GM15510 (cell line): ENCODE measurements around the gene RLBP1.

Experiments
- POLR2A ChIP-seq: IDR thresholded peaks from 3 replicates; pipeline ENCODE4 v1.6.1; 2011; ENCODE audit warnings: borderline replicate concordance; ENCODE audit not compliant: insufficient read length; ENCODE audit errors: extremely low read depth

The RLBP1 gene

DNA sequence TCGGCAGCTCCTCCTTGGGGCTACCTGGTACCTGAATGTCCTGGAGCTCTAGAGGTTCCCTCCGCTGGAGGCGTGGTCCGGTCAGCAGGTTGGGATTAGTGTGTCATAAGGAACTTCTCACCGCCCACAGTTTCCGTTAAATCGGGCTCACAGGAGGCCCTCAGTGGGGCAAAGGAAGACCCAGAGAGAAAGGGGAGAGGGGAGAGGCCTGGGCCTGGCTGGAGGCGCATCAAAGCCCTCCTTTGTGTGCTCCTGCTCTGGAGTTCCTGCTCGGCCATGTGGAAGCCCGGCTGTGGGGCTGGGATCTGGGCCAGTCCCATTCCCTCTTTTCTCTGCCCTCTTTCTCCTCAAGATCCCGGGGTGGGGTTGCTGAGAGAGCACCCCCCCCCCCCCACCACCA is at the start of gene RLBP1:
RLBP1 (minus strand) TSS at position 37 of the 400 bp plus-strand sequence. CDS start 2,604 bp downstream, outside the sequence.
- TF ChIP-seq POLR2A: no peak

GRCh38 chr15:89248584-89248983 is 27.2 kb upstream of the RLBP1 start:
- no peak for TF ChIP-seq POLR2A

- TF ChIP-seq POLR2A: no peak
Measured at GRCh38 chr15:89247446-89247845, 26.1 kb upstream of the RLBP1 start.

- TF ChIP-seq POLR2A: no peak
Measured at GRCh38 chr15:89244574-89244903, 23.2 kb upstream of the RLBP1 start.

GRCh38 chr15:89243691-89244573 is 22.6 kb upstream of the RLBP1 start, which contains the start of gene FANCI:
Gene FANCI (plus strand): TSS chr15:89243979. CDS start chr15:89247648, 3,669 bp downstream.
- peak; percentile 58 for TF ChIP-seq POLR2A

DNA sequence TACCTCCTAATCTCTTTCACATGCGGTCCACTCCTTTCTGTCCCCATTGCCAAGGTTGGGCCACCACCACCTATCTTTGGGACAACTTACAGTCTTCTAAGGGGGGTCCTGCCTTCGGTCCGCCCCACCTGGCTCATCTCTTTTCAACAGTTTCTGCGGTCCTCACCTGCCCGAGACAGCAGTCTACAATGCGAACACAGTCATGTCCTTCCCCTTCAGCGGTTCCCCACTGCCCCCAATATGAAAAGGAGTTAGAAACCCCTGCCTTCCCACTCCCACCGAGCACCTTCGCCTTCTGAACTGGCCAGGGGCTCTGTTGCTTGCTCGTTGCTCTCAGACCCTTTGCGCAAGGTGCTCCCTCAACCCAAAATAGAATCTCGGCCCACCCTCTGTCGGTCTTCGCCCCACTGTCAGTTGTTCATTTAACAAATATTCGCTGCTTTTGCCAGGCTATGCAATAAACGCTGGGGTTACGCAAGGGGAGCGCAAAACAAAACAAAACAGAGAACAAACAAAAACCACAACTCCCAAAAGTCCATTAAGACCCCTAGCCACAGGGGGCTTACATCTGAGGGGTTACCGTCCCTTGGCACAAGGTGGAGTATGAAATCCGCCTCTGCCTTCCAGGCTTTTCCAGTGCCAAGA is 21.8 kb upstream of the RLBP1 start:
- no peak for TF ChIP-seq POLR2A

GRCh38 chr15:89231832-89232231 is 10.5 kb upstream of the RLBP1 start:
- no peak for TF ChIP-seq POLR2A

- TF ChIP-seq POLR2A: no peak
Measured at GRCh38 chr15:89230277-89230676, 8.9 kb upstream of the RLBP1 start.

DNA sequence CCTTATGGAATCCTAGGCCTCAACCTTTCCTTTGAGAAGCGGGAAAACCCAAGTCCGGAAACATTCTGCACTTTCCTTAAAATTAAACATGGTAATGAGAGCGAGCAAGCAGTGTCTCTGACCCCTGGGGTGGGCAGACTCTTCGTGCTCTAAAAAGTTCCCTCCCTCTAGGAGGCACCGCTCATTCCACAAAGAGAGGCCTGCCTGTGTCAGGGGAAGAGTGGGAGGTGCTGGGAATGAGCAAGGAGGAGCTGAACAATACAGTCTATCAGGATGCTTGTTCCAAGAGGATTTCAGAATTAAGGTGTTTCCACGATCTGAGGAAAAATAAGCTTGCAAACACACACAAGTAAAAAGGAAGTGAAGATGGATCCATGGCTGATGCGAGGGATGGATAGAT is 6.0 kb upstream of the RLBP1 start:
- TF ChIP-seq POLR2A: no peak

DNA sequence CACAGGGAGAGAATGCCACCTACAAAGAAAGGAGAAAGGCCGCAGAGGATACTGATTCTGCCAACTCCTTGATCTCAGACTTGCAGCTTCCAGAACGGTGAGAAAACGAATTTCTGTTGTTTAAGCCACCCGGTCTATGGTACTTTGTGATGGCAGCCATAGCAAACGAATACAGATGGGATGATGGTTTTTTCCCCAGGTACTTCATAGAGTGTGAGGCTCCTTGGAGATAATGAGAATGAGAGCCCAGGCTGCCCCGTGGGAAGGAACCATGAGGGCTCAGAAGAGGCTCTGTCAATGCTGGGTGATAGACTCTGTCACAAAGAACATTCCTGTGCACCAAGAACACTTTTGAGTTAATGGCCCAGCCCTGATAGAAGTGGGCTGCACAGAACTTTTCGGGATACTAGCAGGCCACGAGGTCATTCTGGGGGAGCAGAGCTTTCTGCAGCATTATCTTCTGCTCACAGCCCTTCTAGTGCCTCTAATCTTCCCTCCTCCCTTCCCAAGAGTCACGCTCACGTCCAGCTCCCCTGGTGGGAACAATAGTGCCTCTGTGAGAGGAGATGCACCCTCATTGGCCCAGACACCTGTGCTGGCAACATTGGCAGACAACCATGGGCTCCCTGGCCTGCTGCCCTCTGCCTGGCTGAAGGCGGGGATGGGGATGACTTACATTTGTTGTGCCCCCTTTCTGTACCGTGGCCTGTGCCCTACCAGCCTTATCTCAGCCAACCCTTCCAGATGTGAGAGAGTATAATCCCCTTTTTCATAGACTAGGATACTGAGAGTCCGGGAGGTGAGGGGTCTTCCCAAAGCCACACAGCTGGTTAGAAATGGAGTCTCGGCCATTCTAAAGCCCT is 5.2 kb upstream of the RLBP1 start:
- no peak for TF ChIP-seq POLR2A

GRCh38 chr15:89225588-89225987 is 4.2 kb upstream of the RLBP1 start:
- TF ChIP-seq POLR2A: no peak

DNA sequence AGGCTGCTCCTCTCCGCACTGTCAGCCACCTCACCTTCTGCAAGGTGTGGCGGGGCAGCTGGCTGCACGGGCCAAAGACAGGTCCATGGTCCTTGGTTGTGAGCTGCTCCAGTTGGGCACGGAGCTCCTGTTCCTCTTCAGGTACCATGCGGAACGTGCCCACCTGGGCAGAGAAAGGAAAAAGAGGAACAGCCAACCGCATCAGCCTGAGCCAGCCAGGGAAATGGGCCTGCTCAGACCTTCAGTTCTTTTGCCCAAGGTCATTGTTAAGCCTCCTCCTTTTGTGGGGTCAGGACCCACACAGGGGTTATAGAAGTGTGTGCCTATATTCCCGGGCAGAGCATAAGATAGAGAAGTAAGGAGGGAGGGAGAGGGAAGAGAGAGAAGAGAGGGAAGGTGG is 2.8 kb downstream of the RLBP1 start:
- TF ChIP-seq POLR2A: no peak

DNA sequence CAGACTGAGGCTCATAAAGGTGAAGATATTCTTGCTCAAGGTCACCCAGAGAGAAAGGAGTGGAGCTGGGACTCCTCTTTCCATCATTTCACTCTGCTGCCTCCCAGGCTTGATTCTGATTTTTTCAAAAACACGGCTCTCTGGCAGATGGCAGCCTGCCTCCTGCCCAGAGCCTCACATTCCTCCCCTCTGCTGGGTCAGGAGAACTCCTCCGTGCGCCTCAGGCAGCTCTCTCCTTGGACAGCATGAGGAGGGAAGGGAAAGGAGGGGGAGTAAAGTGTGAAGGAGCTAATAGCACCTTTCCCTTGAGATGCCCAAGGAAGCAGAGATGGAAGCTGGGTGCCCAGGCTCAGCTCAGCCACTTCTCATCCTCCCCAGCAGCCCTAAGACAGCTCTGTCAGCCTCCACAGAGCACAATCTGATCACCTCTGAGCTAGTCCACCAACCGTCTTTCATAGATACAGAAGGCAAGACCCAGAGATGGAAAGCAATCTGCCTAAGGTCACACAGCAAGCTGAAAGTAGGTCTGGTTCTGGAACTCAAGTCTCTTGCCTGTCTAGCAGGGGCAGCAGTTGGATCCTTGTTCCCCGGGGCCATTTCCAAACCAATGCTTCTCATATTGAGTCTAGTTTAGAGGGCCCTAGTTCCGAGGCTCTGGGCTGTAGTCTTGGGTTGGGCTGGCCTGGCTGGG is 3.5 kb downstream of the RLBP1 start:
- TF ChIP-seq POLR2A: no peak

GRCh38 chr15:89217031-89217430 is 4.3 kb downstream of the RLBP1 start:
- TF ChIP-seq POLR2A: no peak

- no peak for TF ChIP-seq POLR2A
Measured at GRCh38 chr15:89215627-89216026, 5.8 kb downstream of the RLBP1 start.

DNA sequence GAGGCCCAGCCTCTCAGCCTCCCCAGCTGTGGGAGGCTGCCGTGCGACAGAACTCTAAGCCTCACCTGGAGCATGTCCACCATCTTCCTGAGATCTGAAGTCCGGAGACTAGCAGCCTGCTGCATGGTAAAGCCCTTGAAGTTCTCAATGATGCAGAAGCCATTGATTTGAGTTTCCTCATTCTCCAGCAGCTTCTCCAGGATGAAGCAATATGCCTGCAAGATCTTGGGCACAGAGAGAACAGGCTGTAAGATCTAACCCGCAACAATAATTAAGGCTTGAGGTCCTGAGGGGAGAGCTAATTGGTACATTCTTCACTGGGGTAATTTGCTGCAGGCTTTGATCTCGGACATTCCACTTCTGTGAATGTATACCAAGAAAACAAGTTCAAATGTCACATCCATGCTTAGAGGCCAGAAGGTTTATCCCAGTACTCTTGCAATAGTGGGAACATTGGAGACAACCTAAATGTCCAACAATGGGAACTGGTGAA is 9.7 kb downstream of the RLBP1 start:
- no peak for TF ChIP-seq POLR2A
